ENCODE results near the gene CWH43.

DNA sequence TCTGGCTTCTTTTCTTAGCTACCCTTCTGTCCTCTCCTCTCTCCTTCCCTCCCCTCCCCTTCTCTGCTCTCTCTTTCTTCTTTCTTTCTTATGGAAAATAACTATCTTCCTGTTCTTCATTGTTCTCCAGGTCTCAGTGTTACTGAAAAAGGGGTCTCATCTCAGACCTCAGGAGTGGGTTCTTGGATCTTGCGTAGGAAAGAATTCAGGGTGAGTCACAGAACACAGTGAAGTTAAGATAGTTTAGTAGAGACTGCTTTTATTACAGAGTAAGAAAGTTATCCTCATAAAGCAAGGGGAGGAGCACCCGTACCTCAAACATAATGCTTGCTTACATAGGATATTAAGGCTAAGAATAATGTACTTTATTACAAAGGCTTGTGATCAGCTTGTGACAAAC lies 31.8 kb upstream of the CWH43 start:
- TF ChIP-seq, protein P1, sequence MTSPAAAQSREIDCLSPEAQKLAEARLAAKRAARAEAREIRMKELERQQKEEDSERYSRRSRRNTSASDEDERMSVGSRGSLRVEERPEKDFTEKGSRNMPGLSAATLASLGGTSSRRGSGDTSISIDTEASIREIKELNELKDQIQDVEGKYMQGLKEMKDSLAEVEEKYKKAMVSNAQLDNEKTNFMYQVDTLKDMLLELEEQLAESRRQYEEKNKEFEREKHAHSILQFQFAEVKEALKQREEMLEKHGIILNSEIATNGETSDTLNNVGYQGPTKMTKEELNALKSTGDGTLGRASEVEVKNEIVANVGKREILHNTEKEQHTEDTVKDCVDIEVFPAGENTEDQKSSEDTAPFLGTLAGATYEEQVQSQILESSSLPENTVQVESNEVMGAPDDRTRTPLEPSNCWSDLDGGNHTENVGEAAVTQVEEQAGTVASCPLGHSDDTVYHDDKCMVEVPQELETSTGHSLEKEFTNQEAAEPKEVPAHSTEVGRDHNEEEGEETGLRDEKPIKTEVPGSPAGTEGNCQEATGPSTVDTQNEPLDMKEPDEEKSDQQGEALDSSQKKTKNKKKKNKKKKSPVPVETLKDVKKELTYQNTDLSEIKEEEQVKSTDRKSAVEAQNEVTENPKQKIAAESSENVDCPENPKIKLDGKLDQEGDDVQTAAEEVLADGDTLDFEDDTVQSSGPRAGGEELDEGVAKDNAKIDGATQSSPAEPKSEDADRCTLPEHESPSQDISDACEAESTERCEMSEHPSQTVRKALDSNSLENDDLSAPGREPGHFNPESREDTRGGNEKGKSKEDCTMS (CRISPR knock-in tag; conservative IDR thresholded peaks at IDR 0.05), result no peak
- TF ChIP-seq, protein P2, sequence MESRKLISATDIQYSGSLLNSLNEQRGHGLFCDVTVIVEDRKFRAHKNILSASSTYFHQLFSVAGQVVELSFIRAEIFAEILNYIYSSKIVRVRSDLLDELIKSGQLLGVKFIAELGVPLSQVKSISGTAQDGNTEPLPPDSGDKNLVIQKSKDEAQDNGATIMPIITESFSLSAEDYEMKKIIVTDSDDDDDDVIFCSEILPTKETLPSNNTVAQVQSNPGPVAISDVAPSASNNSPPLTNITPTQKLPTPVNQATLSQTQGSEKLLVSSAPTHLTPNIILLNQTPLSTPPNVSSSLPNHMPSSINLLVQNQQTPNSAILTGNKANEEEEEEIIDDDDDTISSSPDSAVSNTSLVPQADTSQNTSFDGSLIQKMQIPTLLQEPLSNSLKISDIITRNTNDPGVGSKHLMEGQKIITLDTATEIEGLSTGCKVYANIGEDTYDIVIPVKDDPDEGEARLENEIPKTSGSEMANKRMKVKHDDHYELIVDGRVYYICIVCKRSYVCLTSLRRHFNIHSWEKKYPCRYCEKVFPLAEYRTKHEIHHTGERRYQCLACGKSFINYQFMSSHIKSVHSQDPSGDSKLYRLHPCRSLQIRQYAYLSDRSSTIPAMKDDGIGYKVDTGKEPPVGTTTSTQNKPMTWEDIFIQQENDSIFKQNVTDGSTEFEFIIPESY (CRISPR knock-in tag; IDR thresholded peaks at IDR 0.05), result no peak

Measured in HepG2 (cell line).